ENCODE measurements around the gene CITED2.
A peak's percentile ranks its signal among the peaks of the same experiment; 100 is the strongest.

CITED2 gene

GRCh38 chr6:139386404-139386803 lies 12.0 kb upstream of the CITED2 start:
- H3K4ac ChIP-seq (ENCODE audit: low read depth, low read length), result no peak overlapping the region
- no peaks in the 10 kb centered on the region for H3K36me3 ChIP-seq (ENCODE audit: control insufficient read depth in 1 of 2, insufficient read depth in 2 of 2, low read length in 2 of 2)
- no peak overlapping the region for H2AFZ ChIP-seq (ENCODE audit: insufficient read depth, low read length, poor library complexity)
- no peaks in the 10 kb centered on the region for H3K9me3 ChIP-seq (ENCODE audit: insufficient read depth, low read depth, low read length)
- no peak overlapping the region for H3K18ac ChIP-seq (ENCODE audit: low read length)
- H2AK5ac ChIP-seq (ENCODE audit: low read length), result no peak overlapping the region
- H3K79me1 ChIP-seq (ENCODE audit: low read length), result peaks cover 2% of the 10 kb centered on the region
- no peak overlapping the region for H3K4me2 ChIP-seq (ENCODE audit: low read length)
- H3K9ac ChIP-seq (ENCODE audit: low read length), result no peak overlapping the region
- no CpG with 5 or more reads among the region's 3 CpGs for WGBS (ENCODE audit: extremely low coverage, insufficient coverage, insufficient read length)
- H4K8ac ChIP-seq (ENCODE audit: low read depth, low read length), result no peak overlapping the region
- H3K79me2 ChIP-seq (ENCODE audit: control insufficient read depth, insufficient read depth, low read length, poor library complexity), result no peaks in the 10 kb centered on the region
- no peak overlapping the region for H3K4me3 ChIP-seq (ENCODE audit: low read depth, low read length)
- no peak overlapping the region for H3K27ac ChIP-seq (ENCODE audit: low read depth, low read length)
- no peak overlapping the region for H2BK5ac ChIP-seq (ENCODE audit: low read depth, low read length, poor library complexity)
- no peak overlapping the region for H3K14ac ChIP-seq (ENCODE audit: low read length)
- no peak overlapping the region for H2BK120ac ChIP-seq (ENCODE audit: insufficient read depth, low read length, poor library complexity)
- H3K23ac ChIP-seq (ENCODE audit: low read length), result no peak overlapping the region
- H3K27me3 ChIP-seq (ENCODE audit: insufficient read depth, low read length), result no peaks in the 10 kb centered on the region
- H2BK12ac ChIP-seq (ENCODE audit: low read length), result no peak overlapping the region
- no peak overlapping the region for H4K12ac ChIP-seq (ENCODE audit: low read depth, low read length)
- no peak overlapping the region for H4K91ac ChIP-seq (ENCODE audit: low read depth, low read length)
- peaks cover 0 to 2% of the 10 kb centered on the region in 2 experiments for H3K4me1 ChIP-seq (ENCODE audit: control insufficient read depth in 1 of 2, insufficient read depth in 2 of 2, low read length in 2 of 2)
- peak; percentile 60 to 79 for DNase-seq

GRCh38 chr6:139381216-139381865 lies 6.9 kb upstream of the CITED2 start:
- H4K8ac ChIP-seq (ENCODE audit: low read depth, low read length), result no peak overlapping the region
- H3K4me3 ChIP-seq (ENCODE audit: low read depth, low read length), result no peak overlapping the region
- no peak overlapping the region for H2BK12ac ChIP-seq (ENCODE audit: low read length)
- no peak overlapping the region for H3K4ac ChIP-seq (ENCODE audit: low read depth, low read length)
- no CpG with 5 or more reads among the region's 6 CpGs for WGBS (ENCODE audit: extremely low coverage, insufficient coverage, insufficient read length)
- DNase-seq, result peak in 1 of 2 donors; percentile 64
- no peak overlapping the region for H4K91ac ChIP-seq (ENCODE audit: low read depth, low read length)
- H3K36me3 ChIP-seq (ENCODE audit: control insufficient read depth in 1 of 2, insufficient read depth in 2 of 2, low read length in 2 of 2), result no peaks in the 10 kb centered on the region
- H2BK5ac ChIP-seq (ENCODE audit: low read depth, low read length, poor library complexity), result no peak overlapping the region
- H3K79me1 ChIP-seq (ENCODE audit: low read length), result peaks cover 10% of the 10 kb centered on the region
- no peak overlapping the region for H3K14ac ChIP-seq (ENCODE audit: low read length)
- H3K18ac ChIP-seq (ENCODE audit: low read length), result no peak overlapping the region
- no peak overlapping the region for H2BK120ac ChIP-seq (ENCODE audit: insufficient read depth, low read length, poor library complexity)
- peaks cover 10 to 16% of the 10 kb centered on the region in 2 experiments for H3K4me1 ChIP-seq (ENCODE audit: control insufficient read depth in 1 of 2, insufficient read depth in 2 of 2, low read length in 2 of 2)
- no peaks in the 10 kb centered on the region for H3K27me3 ChIP-seq (ENCODE audit: insufficient read depth, low read length)
- no peaks in the 10 kb centered on the region for H3K79me2 ChIP-seq (ENCODE audit: control insufficient read depth, insufficient read depth, low read length, poor library complexity)
- no peak overlapping the region for H2AFZ ChIP-seq (ENCODE audit: insufficient read depth, low read length, poor library complexity)
- no peak overlapping the region for H3K9ac ChIP-seq (ENCODE audit: low read length)
- no peak overlapping the region for H3K23ac ChIP-seq (ENCODE audit: low read length)
- H4K12ac ChIP-seq (ENCODE audit: low read depth, low read length), result no peak overlapping the region
- no peak overlapping the region for H3K4me2 ChIP-seq (ENCODE audit: low read length)
- no peak overlapping the region for H3K27ac ChIP-seq (ENCODE audit: low read depth, low read length)
- H2AK5ac ChIP-seq (ENCODE audit: low read length), result no peak overlapping the region
- H3K9me3 ChIP-seq (ENCODE audit: insufficient read depth, low read depth, low read length), result no peaks in the 10 kb centered on the region

GRCh38 chr6:139380611-139381010 lies 6.2 kb upstream of the CITED2 start:
- no peak overlapping the region for H2AFZ ChIP-seq (ENCODE audit: insufficient read depth, low read length, poor library complexity)
- H3K4me1 ChIP-seq (ENCODE audit: control insufficient read depth in 1 of 2, insufficient read depth in 2 of 2, low read length in 2 of 2), result peaks cover 10 to 16% of the 10 kb centered on the region in 2 experiments
- no peak overlapping the region for H3K4me2 ChIP-seq (ENCODE audit: low read length)
- H2BK5ac ChIP-seq (ENCODE audit: low read depth, low read length, poor library complexity), result no peak overlapping the region
- no peak overlapping the region for H3K14ac ChIP-seq (ENCODE audit: low read length)
- H3K79me2 ChIP-seq (ENCODE audit: control insufficient read depth, insufficient read depth, low read length, poor library complexity), result peaks cover 3% of the 10 kb centered on the region
- H3K4ac ChIP-seq (ENCODE audit: low read depth, low read length), result no peak overlapping the region
- H3K27ac ChIP-seq (ENCODE audit: low read depth, low read length), result no peak overlapping the region
- peaks cover 17% of the 10 kb centered on the region for H3K79me1 ChIP-seq (ENCODE audit: low read length)
- H3K4me3 ChIP-seq (ENCODE audit: low read depth, low read length), result no peak overlapping the region
- H3K27me3 ChIP-seq (ENCODE audit: insufficient read depth, low read length), result no peaks in the 10 kb centered on the region
- peak overlapping the region; percentile 13 for H2BK12ac ChIP-seq (ENCODE audit: low read length)
- peak in 1 of 2 donors; percentile 25 for DNase-seq
- H4K91ac ChIP-seq (ENCODE audit: low read depth, low read length), result no peak overlapping the region
- no peak overlapping the region for H3K18ac ChIP-seq (ENCODE audit: low read length)
- H4K8ac ChIP-seq (ENCODE audit: low read depth, low read length), result no peak overlapping the region
- H3K9ac ChIP-seq (ENCODE audit: low read length), result no peak overlapping the region
- H4K12ac ChIP-seq (ENCODE audit: low read depth, low read length), result no peak overlapping the region
- H3K36me3 ChIP-seq (ENCODE audit: control insufficient read depth in 1 of 2, insufficient read depth in 2 of 2, low read length in 2 of 2), result no peaks in the 10 kb centered on the region
- no peaks in the 10 kb centered on the region for H3K9me3 ChIP-seq (ENCODE audit: insufficient read depth, low read depth, low read length)
- WGBS (ENCODE audit: extremely low coverage, insufficient coverage, insufficient read length), result no CpG with 5 or more reads among the region's 2 CpGs
- no peak overlapping the region for H2BK120ac ChIP-seq (ENCODE audit: insufficient read depth, low read length, poor library complexity)
- peak overlapping the region; percentile 77 for H2AK5ac ChIP-seq (ENCODE audit: low read length)
- no peak overlapping the region for H3K23ac ChIP-seq (ENCODE audit: low read length)

GRCh38 chr6:139380168-139380567 lies 5.7 kb upstream of the CITED2 start:
- H4K12ac ChIP-seq (ENCODE audit: low read depth, low read length), result no peak overlapping the region
- H3K4me1 ChIP-seq (ENCODE audit: control insufficient read depth in 1 of 2, insufficient read depth in 2 of 2, low read length in 2 of 2), result peaks cover 10 to 16% of the 10 kb centered on the region in 2 experiments
- H3K79me2 ChIP-seq (ENCODE audit: control insufficient read depth, insufficient read depth, low read length, poor library complexity), result peaks cover 5% of the 10 kb centered on the region
- H3K18ac ChIP-seq (ENCODE audit: low read length), result no peak overlapping the region
- no peak overlapping the region for H3K14ac ChIP-seq (ENCODE audit: low read length)
- no peaks in the 10 kb centered on the region for H3K36me3 ChIP-seq (ENCODE audit: control insufficient read depth in 1 of 2, insufficient read depth in 2 of 2, low read length in 2 of 2)
- H2BK5ac ChIP-seq (ENCODE audit: low read depth, low read length, poor library complexity), result no peak overlapping the region
- no peak overlapping the region for H3K23ac ChIP-seq (ENCODE audit: low read length)
- H3K4me2 ChIP-seq (ENCODE audit: low read length), result no peak overlapping the region
- H3K9ac ChIP-seq (ENCODE audit: low read length), result no peak overlapping the region
- no peak overlapping the region for H2BK120ac ChIP-seq (ENCODE audit: insufficient read depth, low read length, poor library complexity)
- peak overlapping the region; percentile 34 for H4K8ac ChIP-seq (ENCODE audit: low read depth, low read length)
- WGBS (ENCODE audit: extremely low coverage, insufficient coverage, insufficient read length), result no CpG with 5 or more reads among the region's 7 CpGs
- no peaks in the 10 kb centered on the region for H3K27me3 ChIP-seq (ENCODE audit: insufficient read depth, low read length)
- H2BK12ac ChIP-seq (ENCODE audit: low read length), result no peak overlapping the region
- H3K4ac ChIP-seq (ENCODE audit: low read depth, low read length), result no peak overlapping the region
- no peak overlapping the region for H2AFZ ChIP-seq (ENCODE audit: insufficient read depth, low read length, poor library complexity)
- H3K4me3 ChIP-seq (ENCODE audit: low read depth, low read length), result no peak overlapping the region
- no peak overlapping the region for H4K91ac ChIP-seq (ENCODE audit: low read depth, low read length)
- no peaks in the 10 kb centered on the region for H3K9me3 ChIP-seq (ENCODE audit: insufficient read depth, low read depth, low read length)
- H3K79me1 ChIP-seq (ENCODE audit: low read length), result peaks cover 20% of the 10 kb centered on the region
- DNase-seq, result no peak
- H2AK5ac ChIP-seq (ENCODE audit: low read length), result no peak overlapping the region
- no peak overlapping the region for H3K27ac ChIP-seq (ENCODE audit: low read depth, low read length)
